GM19328 (cell line): ENCODE results near the gene PRELID2.
A peak's percentile ranks its signal among the peaks of the same experiment; 100 is the strongest.
"Not testable (repeated sequence)": the region's sequence is repeated elsewhere in the genome, so short reads cannot be mapped to it uniquely, and the experiment has no call there.

Source experiments
- ATAC-seq: cut with Tn5 transposase; IDR thresholded peaks from one replicate; pipeline ENCODE4 v1.9.1; 2021; ENCODE audit warnings: mild to moderate bottlenecking, moderate library complexity; ENCODE audit not compliant: unreplicated experiment

Gene PRELID2

GRCh38 chr5:145834917-145835847 lies at the start of gene PRELID2:
Gene PRELID2, minus strand, starts transcription at chr5:145835342. Its CDS starts 91 bp downstream, at chr5:145835251.
- ATAC-seq, result peak; percentile 71

DNA sequence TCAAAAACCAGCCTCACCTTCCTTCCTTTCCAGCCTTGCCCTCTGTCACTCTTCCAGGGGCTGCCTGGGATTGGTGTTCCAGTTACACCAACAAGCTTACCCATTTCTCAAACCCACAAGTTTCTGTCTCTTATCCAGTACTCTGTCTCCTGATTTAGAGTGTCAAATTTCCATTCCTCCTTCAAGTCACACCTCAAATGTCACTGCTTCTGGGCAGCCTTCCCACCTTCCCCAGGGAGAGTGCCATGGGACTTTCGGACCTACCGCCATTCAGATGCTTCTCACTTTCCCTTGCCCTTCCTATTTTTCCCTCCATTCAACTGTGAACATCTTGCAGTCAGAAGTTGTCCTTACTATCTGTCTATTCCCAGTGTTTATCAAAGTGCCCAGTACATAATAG lies 39.6 kb upstream of the PRELID2 start:
- no peak for ATAC-seq

- ATAC-seq, result no peak
Measured at GRCh38 chr5:145872914-145873313, 37.8 kb upstream of the PRELID2 start, which contains the start of gene GRXCR2. Gene GRXCR2, minus strand, starts transcription at chr5:145873014. Its CDS starts 46 bp downstream, at chr5:145872968.

GRCh38 chr5:145872486-145872885 lies 37.3 kb upstream of the PRELID2 start:
- ATAC-seq, result no peak

GRCh38 chr5:145869753-145870152 lies 34.6 kb upstream of the PRELID2 start:
- no peak for ATAC-seq

GRCh38 chr5:145867806-145868205 lies 32.7 kb upstream of the PRELID2 start:
- ATAC-seq, result no peak

DNA sequence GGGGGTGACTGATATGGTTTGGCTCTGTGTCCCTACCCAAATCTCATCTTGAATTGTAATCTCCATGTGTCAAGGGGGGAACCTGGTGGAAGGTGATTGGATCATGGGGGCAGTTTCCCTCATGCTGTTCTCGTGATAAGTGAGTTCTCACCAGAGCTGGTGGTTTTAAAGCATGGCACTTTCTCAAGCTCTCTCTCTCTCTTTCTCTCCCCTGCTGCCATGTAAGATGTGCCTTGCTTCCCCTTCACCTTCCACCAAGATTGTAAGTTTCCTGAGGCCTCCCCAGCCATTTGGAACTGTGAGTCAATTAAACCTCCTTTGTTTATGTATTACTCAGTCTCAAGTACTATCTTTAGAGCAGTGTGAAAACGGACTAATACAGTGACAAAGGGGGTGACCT lies 29.3 kb upstream of the PRELID2 start:
- not testable (repeated sequence) for ATAC-seq

GRCh38 chr5:145863003-145863402 lies 27.9 kb upstream of the PRELID2 start:
- no peak for ATAC-seq

- ATAC-seq, result no peak
Measured at GRCh38 chr5:145859897-145860296, 24.8 kb upstream of the PRELID2 start.

- ATAC-seq, result no peak
Measured at GRCh38 chr5:145859453-145859852, 24.3 kb upstream of the PRELID2 start.

- ATAC-seq, result no peak
Measured at GRCh38 chr5:145858959-145859358, 23.8 kb upstream of the PRELID2 start.

GRCh38 chr5:145856285-145856818 lies 21.2 kb upstream of the PRELID2 start:
- no peak for ATAC-seq

- no peak for ATAC-seq
Measured at GRCh38 chr5:145855763-145856267, 20.7 kb upstream of the PRELID2 start.

GRCh38 chr5:145854651-145855258 lies 19.6 kb upstream of the PRELID2 start:
- ATAC-seq, result no peak

DNA sequence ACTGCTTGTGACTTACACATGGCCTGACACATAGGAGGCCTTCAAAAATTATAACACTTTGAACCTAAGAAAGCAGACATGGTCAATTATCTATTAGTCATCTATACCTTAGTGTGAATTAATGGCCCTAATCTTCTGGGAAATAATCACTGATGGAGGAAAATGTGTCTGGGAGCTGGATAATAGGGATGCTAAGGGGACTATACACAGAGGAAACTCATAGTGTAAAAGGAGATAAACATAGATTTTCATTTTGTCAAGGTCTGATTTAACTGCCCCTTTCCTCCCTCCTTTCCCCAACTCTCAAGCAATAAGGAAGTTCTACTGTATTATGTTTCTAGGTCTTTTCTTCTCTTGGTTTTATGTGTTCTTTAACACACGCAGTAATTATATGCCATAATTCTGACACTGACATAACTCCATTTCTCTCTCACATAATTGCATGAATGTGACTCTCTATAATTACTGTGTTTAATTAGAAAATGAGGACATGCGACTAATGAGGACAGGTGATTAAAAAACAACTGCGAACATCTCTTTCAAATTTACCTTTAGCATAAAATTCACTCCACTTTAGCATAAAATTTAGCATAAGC lies 18.7 kb upstream of the PRELID2 start:
- no peak for ATAC-seq

GRCh38 chr5:145852990-145853389 lies 17.8 kb upstream of the PRELID2 start:
- no peak for ATAC-seq

- ATAC-seq, result no peak
Measured at GRCh38 chr5:145848854-145849253, 13.7 kb upstream of the PRELID2 start.

GRCh38 chr5:145847499-145848497 lies 12.7 kb upstream of the PRELID2 start:
- ATAC-seq, result no peak

GRCh38 chr5:145846081-145846480 lies 10.9 kb upstream of the PRELID2 start:
- no peak for ATAC-seq

GRCh38 chr5:145841299-145841698 lies 6.2 kb upstream of the PRELID2 start:
- no peak for ATAC-seq
